HL-60 (cell line): ENCODE measurements around the gene ENKD1.

ENCODE experiments used
- DNase-seq, 2 experiments: peaks; one replicate each; pipeline ENCODE4 v3.0.0-alpha.2; 2010 to 2020; ENCODE audit warnings: low read depth in 1 of 2, low spot score in 1 of 2
- H3K27ac ChIP-seq: fragments of 250-450 bp; sonication (Bioruptor Pico); replicated peaks from 2 replicates; pipeline ENCODE4 v1.5.1; 2020; ENCODE audit warnings: mild to moderate bottlenecking, moderate library complexity
- H3K27me3 ChIP-seq: fragments of 250-450 bp; sonication (Bioruptor Pico); 2 replicates; pipeline ENCODE4 v1.5.1; 2021; ENCODE audit warnings: mild to moderate bottlenecking, moderate library complexity; ENCODE audit not compliant: insufficient read depth, poor library complexity, severe bottlenecking
- H3K4me3 ChIP-seq: replicated peaks from 2 replicates; pipeline ENCODE4 v1.5.1; 2011; ENCODE audit warnings: mild to moderate bottlenecking, control low read depth, low read length; ENCODE audit not compliant: insufficient read depth
- GABPA ChIP-seq: IDR thresholded peaks from 2 replicates; pipeline ENCODE4 v1.6.1; 2012; ENCODE audit warnings: low read depth
- POLR2AphosphoS5 ChIP-seq: IDR thresholded peaks from 2 replicates; pipeline ENCODE4 v1.6.1; 2012; ENCODE audit warnings: low read depth
- REST ChIP-seq: IDR thresholded peaks from 2 replicates; pipeline ENCODE4 v1.6.1; 2012; ENCODE audit warnings: low read depth; ENCODE audit not compliant: insufficient replicate concordance
- SPI1 ChIP-seq: IDR thresholded peaks from 2 replicates; pipeline ENCODE4 v1.6.1; 2012; ENCODE audit warnings: low read depth, mild to moderate bottlenecking, borderline replicate concordance
- TF ChIP-seq, protein P1 (sequence below): IDR thresholded peaks from one replicate; pipeline ENCODE4 v1.5.1; 2011; ENCODE audit warnings: low read length, control low read depth, inconsistent platforms; ENCODE audit not compliant: insufficient read depth

Gene ENKD1

GRCh38 chr16:67663877-67664222, 2.7 kb downstream of the ENKD1 start:
- H3K27ac ChIP-seq = no peak overlapping the region
- no peak overlapping the region for H3K4me3 ChIP-seq
- TF ChIP-seq GABPA (no peak), SPI1 (no peak), REST (no peak), POLR2AphosphoS5 (no peak)
- TF ChIP-seq, protein P1, sequence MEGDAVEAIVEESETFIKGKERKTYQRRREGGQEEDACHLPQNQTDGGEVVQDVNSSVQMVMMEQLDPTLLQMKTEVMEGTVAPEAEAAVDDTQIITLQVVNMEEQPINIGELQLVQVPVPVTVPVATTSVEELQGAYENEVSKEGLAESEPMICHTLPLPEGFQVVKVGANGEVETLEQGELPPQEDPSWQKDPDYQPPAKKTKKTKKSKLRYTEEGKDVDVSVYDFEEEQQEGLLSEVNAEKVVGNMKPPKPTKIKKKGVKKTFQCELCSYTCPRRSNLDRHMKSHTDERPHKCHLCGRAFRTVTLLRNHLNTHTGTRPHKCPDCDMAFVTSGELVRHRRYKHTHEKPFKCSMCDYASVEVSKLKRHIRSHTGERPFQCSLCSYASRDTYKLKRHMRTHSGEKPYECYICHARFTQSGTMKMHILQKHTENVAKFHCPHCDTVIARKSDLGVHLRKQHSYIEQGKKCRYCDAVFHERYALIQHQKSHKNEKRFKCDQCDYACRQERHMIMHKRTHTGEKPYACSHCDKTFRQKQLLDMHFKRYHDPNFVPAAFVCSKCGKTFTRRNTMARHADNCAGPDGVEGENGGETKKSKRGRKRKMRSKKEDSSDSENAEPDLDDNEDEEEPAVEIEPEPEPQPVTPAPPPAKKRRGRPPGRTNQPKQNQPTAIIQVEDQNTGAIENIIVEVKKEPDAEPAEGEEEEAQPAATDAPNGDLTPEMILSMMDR = no peak
- no peak for DNase-seq
- no peaks in the 10 kb centered on the region for H3K27me3 ChIP-seq

DNA sequence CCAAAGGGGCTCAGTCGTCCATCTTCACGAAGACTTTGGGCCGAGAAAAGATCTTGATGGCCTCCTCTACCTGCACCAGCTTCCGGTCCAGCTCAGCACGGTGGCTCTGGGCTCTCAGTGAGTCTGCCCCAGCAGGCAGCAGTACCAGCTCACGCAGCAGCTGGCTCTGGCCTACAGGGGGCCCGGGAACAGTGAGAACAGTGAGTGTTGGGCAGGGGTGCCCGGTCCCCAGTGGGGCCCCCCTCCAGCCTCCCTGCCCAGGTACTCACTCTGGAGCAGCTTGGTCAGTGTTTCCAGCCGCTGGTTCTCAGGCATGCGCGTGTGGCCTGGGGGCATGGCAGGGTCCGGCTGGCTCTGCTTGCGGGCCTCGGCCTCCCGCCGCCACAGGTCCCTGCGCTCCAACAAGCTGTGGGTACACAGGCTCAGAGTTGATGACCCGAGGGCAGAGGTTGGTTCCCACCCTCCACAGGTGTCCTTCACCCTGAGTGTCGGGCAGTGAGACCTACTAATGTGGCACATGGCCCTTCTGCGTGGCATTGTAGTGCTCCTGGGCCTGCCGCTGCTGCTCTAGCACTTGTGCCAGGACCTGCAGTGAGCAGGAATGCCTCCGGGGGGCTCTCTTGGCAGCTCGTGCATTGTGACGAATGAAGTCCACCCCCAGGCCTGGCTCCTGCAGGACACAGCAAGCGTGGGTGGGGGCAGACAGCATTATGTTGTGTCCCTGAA, 3.2 kb downstream of the ENKD1 start:
- peak in 1 of 2 experiments; percentile 41 for DNase-seq
- TF ChIP-seq GABPA (no peak), REST (no peak), POLR2AphosphoS5 (no peak), SPI1 (no peak)
- TF ChIP-seq, protein P1 = peak; percentile 29
- H3K27ac ChIP-seq = no peak overlapping the region
- no peak overlapping the region for H3K4me3 ChIP-seq
- H3K27me3 ChIP-seq = no peaks in the 10 kb centered on the region

GRCh38 chr16:67662653-67663010, 3.9 kb downstream of the ENKD1 start:
- H3K27ac ChIP-seq = no peak overlapping the region
- no peak for TF ChIP-seq GABPA
- TF ChIP-seq SPI1 = no peak
- TF ChIP-seq, protein P1 = no peak
- TF ChIP-seq POLR2AphosphoS5 = no peak
- TF ChIP-seq REST = no peak
- no peak for DNase-seq
- no peak overlapping the region for H3K4me3 ChIP-seq
- no peaks in the 10 kb centered on the region for H3K27me3 ChIP-seq
